Renal cortical epithelial cell (primary cell): ENCODE results near the gene ZNF585A. TPM values are rescaled to one million over a fixed set of nuclear protein-coding genes. Genes with fewer than 3 reads are reported as not detected.
"Not testable (repeated sequence)": the region's sequence is repeated elsewhere in the genome, so short reads cannot be mapped to it uniquely, and the experiment has no call there.

Experiments
- DNase-seq: peaks from one replicate; pipeline ENCODE4 v3.0.0-alpha.2; 2011; ENCODE audit warnings: low read depth
- total RNA-seq: library from RNA; depleted of rRNA; stranded (reverse); fragments of >200 nt; gene quantifications from 2 replicates; pipeline ENCODE4 v1.2.3, GENCODE V29; 2014

ZNF585A gene
- total RNA-seq, result 6.8 and 8.4 TPM in 2 replicates

- DNase-seq, result peak; percentile 98
Observed at GRCh38 chr19:37172368-37173366, at the start of gene ZNF585A. Gene ZNF585A, minus strand, starts transcription at chr19:37172695. Its CDS starts 2,785 bp downstream, at chr19:37169910.

GRCh38 chr19:37221136-37221535 is 48.6 kb upstream of the ZNF585A start:
- no peak for DNase-seq

- DNase-seq, result no peak
Observed at GRCh38 chr19:37220383-37220782, 47.9 kb upstream of the ZNF585A start.

GRCh38 chr19:37218592-37218935 is 46.1 kb upstream of the ZNF585A start:
- DNase-seq, result peak; percentile 36

- DNase-seq, result peak; percentile 82
Observed at GRCh38 chr19:37217775-37218591, 45.5 kb upstream of the ZNF585A start, which contains the start of gene ZNF383. Gene ZNF383, plus strand, starts transcription at chr19:37218214. Its CDS starts 12,240 bp downstream, at chr19:37230454.

- no peak for DNase-seq
Observed at GRCh38 chr19:37217480-37217774, 44.9 kb upstream of the ZNF585A start.

- DNase-seq, result no peak
Observed at GRCh38 chr19:37197768-37198167, 25.3 kb upstream of the ZNF585A start.

- DNase-seq, result not testable (repeated sequence)
Observed at GRCh38 chr19:37197115-37197514, 24.6 kb upstream of the ZNF585A start.

- not testable (repeated sequence) for DNase-seq
Observed at GRCh38 chr19:37195248-37195647, 22.8 kb upstream of the ZNF585A start.

GRCh38 chr19:37186071-37186470 is 13.6 kb upstream of the ZNF585A start:
- not testable (repeated sequence) for DNase-seq

GRCh38 chr19:37165635-37166034 is 6.9 kb downstream of the ZNF585A start:
- DNase-seq, result no peak

- DNase-seq, result no peak
Observed at GRCh38 chr19:37160153-37160552, 12.3 kb downstream of the ZNF585A start.

GRCh38 chr19:37148214-37148613 is 24.3 kb downstream of the ZNF585A start:
- no peak for DNase-seq

GRCh38 chr19:37136111-37136510 is 36.4 kb downstream of the ZNF585A start:
- DNase-seq, result no peak

GRCh38 chr19:37128821-37129177 is 43.7 kb downstream of the ZNF585A start:
- DNase-seq, result no peak

GRCh38 chr19:37127999-37128820 is 44.3 kb downstream of the ZNF585A start:
- no peak for DNase-seq

- not testable (repeated sequence) for DNase-seq
Observed at GRCh38 chr19:37122093-37122492, 50.4 kb downstream of the ZNF585A start.

GRCh38 chr19:37114001-37114400 is 58.5 kb downstream of the ZNF585A start:
- DNase-seq, result no peak

- DNase-seq, result not testable (repeated sequence)
Observed at GRCh38 chr19:37111753-37112152, 60.7 kb downstream of the ZNF585A start.

GRCh38 chr19:37104135-37104534 is 68.4 kb downstream of the ZNF585A start:
- not testable (repeated sequence) for DNase-seq

- DNase-seq, result no peak
Observed at GRCh38 chr19:37098570-37098969, 73.9 kb downstream of the ZNF585A start.

GRCh38 chr19:37095859-37096258 is 76.6 kb downstream of the ZNF585A start:
- peak; percentile 10 for DNase-seq
